Left lung (tissue), 14 donors: Measurements from ENCODE around the gene RC3H1. TPM values are rescaled to one million over a fixed set of nuclear protein-coding genes. Genes with fewer than 3 reads are reported as not detected.

Experiments used
- ATAC-seq: fragments of 200-7000 bp; cut with Tn5 transposase; one replicate; pipeline ENCODE4 v1.9.1; 2020; ENCODE audit warnings: moderate library complexity
- DNase-seq, 4 donors: peaks; one replicate each; pipeline ENCODE4 v3.0.0-alpha.2; 2013 to 2020
- H3K27ac ChIP-seq, 2 donors: fragments of 200-600 bp; sonication (generic) in 1 of 2; one replicate each; pipeline versions ENCODE4 v1.5.0 to v1.8.0; 2020 to 2021
- H3K27me3 ChIP-seq, 2 donors: fragments of 200-600 bp; sonication (generic) in 1 of 2; one replicate each; pipeline versions ENCODE4 v1.5.0 to v1.8.0; 2020 to 2021
- H3K36me3 ChIP-seq, 2 donors: fragments of 200-600 bp; sonication (generic) in 1 of 2; one replicate each; pipeline versions ENCODE4 v1.5.0 to v1.8.0; 2020 to 2021
- H3K4me1 ChIP-seq, 2 donors: fragments of 200-600 bp; one replicate each; pipeline ENCODE4 v1.8.0; 2021
- H3K4me3 ChIP-seq, 2 donors: fragments of 200-600 bp; sonication (generic) in 1 of 2; one replicate each; pipeline versions ENCODE4 v1.5.0 to v1.8.0; 2020 to 2021; ENCODE audit warnings: mild to moderate bottlenecking in 1 of 2
- H3K9me3 ChIP-seq, 2 donors: fragments of 200-600 bp; sonication (generic) in 1 of 2; one replicate each; pipeline versions ENCODE4 v1.5.0 to v1.8.0; 2020 to 2021
- intact Hi-C, 2 donors: fragments of 100-400 bp; cut with DNase I; formaldehyde crosslinking; loops; one replicate each; pipeline versions ENCODE4 v1.11.2 to v1.14.2; 2022
- long read RNA-seq, 12 donors: library from polyadenylated mRNA in 2 of 12; unstranded in 2 of 12; transcript quantifications; one replicate each; pipeline ENCODE4 v2.0.0 and lab custom pipeline, GENCODE V29; 2019 to 2026
- polyA plus RNA-seq, 6 donors: library from polyadenylated mRNA; unstranded; fragments of 120-200 nt; gene quantifications; one replicate each; pipeline ENCODE4 v1.2.1, GENCODE V29; 2013; ENCODE audit not compliant: insufficient read length in 6 of 6
- total RNA-seq, 2 donors: library from RNA; stranded (reverse); fragmentation: NEBNext Ultra II Directional; extraction: Animal tissue kit (Norgen Biotek cat#: 25700); gene quantifications; one replicate each; pipeline ENCODE4 v1.2.1, GENCODE V29; 2021
- TF ChIP-seq, protein P1 (sequence below), 2 donors: fragments of 200-600 bp; sonication (generic) in 1 of 2; IDR thresholded peaks; one replicate each; pipeline versions ENCODE4 v1.5.0 to v1.8.0; 2021; ENCODE audit warnings: antibody characterized with exemption in 2 of 2
- donor health status: DM: no; HTN: yes; CAD: no.
- donor health status: DM: no; HTN: no; CAD: no.

Gene RC3H1, protein sequence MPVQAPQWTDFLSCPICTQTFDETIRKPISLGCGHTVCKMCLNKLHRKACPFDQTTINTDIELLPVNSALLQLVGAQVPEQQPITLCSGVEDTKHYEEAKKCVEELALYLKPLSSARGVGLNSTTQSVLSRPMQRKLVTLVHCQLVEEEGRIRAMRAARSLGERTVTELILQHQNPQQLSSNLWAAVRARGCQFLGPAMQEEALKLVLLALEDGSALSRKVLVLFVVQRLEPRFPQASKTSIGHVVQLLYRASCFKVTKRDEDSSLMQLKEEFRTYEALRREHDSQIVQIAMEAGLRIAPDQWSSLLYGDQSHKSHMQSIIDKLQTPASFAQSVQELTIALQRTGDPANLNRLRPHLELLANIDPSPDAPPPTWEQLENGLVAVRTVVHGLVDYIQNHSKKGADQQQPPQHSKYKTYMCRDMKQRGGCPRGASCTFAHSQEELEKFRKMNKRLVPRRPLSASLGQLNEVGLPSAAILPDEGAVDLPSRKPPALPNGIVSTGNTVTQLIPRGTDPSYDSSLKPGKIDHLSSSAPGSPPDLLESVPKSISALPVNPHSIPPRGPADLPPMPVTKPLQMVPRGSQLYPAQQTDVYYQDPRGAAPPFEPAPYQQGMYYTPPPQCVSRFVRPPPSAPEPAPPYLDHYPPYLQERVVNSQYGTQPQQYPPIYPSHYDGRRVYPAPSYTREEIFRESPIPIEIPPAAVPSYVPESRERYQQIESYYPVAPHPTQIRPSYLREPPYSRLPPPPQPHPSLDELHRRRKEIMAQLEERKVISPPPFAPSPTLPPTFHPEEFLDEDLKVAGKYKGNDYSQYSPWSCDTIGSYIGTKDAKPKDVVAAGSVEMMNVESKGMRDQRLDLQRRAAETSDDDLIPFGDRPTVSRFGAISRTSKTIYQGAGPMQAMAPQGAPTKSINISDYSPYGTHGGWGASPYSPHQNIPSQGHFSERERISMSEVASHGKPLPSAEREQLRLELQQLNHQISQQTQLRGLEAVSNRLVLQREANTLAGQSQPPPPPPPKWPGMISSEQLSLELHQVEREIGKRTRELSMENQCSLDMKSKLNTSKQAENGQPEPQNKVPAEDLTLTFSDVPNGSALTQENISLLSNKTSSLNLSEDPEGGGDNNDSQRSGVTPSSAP
- 10 to 100 TPM; 32.7 to 35.7 TPM for total RNA-seq
- 10 to 100 TPM; 13.3 to 15.4 (median 13.9) TPM for polyA plus RNA-seq
- long read RNA-seq, donor 1, result 0 reads
- long read RNA-seq, donor 2, partial matches to known transcripts, result 0 of 1 reads
- long read RNA-seq, donor 2, other reads (novel, unspliced or antisense), result 0 of 1 reads
- long read RNA-seq, donor 3, result 0 reads
- long read RNA-seq, donor 4, partial matches to known transcripts, result 1 of 1 reads
- long read RNA-seq, donor 4, other reads (novel, unspliced or antisense), result 0 of 1 reads
- long read RNA-seq, donor 5, partial matches to known transcripts, result 0 of 1 reads
- long read RNA-seq, donor 5, other reads (novel, unspliced or antisense), result 0 of 1 reads
- long read RNA-seq, donor 6, result 0 reads
- long read RNA-seq, donor 7, result 0 reads
- long read RNA-seq, donor 8, result 0 reads
- long read RNA-seq, donor 9, result 0 reads
- long read RNA-seq, donor 10, partial matches to known transcripts, result 1 of 3 reads
- long read RNA-seq, donor 10, other reads (novel, unspliced or antisense), result 2 of 3 reads
- long read RNA-seq, donor 11, result 0 reads
- long read RNA-seq, donor 12, partial matches to known transcripts, result 0 of 1 reads
- long read RNA-seq, donor 12, other reads (novel, unspliced or antisense), result 0 of 1 reads

DNA sequence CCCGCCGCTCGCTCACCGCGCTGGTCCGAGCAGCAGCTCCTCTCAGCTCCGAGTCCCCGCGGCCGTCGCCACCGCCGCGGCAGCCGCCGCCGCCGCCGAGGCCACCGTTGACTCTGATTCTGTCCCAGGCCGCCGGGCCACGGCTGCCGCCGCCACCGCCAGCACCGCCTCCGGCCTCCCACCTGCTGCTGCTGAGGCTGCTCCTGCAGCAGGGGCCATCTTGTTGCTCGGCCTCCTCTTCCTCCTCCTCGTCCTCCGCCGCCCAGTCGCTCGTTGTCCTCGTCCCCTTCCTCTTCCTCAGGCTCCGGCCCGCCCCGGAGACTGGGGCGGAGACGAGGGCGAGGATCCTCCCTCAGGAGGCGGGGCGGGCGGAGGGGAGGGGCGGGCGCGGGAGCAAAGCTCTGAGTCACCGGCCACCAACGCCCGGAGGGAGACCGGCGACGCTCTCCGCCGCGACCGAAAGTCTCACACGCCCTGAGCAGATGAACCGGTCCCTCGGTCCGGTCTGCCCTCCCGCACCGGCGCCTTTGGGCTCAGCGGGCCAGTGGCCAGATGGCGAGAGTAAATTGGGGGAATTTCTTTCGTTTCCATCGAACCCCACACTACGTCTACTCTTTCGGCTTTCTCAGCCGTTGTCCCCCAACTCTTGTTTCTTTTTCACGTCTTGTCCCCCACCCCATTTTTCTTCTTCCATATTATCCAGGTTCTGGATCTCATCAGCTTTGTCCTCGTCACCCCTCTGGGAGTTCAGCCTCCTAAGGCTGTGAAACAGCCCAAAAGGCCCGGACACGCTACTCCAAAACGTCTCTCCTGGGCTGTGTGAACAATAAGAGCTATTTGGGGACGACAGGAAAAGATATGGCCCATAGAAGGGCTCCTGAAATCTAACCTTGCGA is at the start of gene RC3H1:
Gene RC3H1, minus strand, starts transcription at position 278 of the 896 bp plus-strand sequence. CDS start 29,372 bp downstream, outside the sequence.
- H3K4me3 ChIP-seq, result peak within 1 kb of the TSS; percentile 69 to 92
- TF ChIP-seq, protein P1, sequence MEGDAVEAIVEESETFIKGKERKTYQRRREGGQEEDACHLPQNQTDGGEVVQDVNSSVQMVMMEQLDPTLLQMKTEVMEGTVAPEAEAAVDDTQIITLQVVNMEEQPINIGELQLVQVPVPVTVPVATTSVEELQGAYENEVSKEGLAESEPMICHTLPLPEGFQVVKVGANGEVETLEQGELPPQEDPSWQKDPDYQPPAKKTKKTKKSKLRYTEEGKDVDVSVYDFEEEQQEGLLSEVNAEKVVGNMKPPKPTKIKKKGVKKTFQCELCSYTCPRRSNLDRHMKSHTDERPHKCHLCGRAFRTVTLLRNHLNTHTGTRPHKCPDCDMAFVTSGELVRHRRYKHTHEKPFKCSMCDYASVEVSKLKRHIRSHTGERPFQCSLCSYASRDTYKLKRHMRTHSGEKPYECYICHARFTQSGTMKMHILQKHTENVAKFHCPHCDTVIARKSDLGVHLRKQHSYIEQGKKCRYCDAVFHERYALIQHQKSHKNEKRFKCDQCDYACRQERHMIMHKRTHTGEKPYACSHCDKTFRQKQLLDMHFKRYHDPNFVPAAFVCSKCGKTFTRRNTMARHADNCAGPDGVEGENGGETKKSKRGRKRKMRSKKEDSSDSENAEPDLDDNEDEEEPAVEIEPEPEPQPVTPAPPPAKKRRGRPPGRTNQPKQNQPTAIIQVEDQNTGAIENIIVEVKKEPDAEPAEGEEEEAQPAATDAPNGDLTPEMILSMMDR (IDR thresholded peaks at IDR 0.05), result no peak
- H3K4me1 ChIP-seq, result peaks cover 28 to 52% of the 10 kb centered on the region in 2 donors
- ATAC-seq, result peak; percentile 95
- no peaks in the 10 kb centered on the region for H3K27me3 ChIP-seq
- H3K36me3 ChIP-seq, result no peaks in the 10 kb centered on the region
- H3K9me3 ChIP-seq, result no peaks in the 10 kb centered on the region
- intact Hi-C loops, result no loop called here
- peak; percentile 90 to 99 (median 94) for DNase-seq
- peak within 1 kb of the TSS; percentile 90 to 95 for H3K27ac ChIP-seq

DNA sequence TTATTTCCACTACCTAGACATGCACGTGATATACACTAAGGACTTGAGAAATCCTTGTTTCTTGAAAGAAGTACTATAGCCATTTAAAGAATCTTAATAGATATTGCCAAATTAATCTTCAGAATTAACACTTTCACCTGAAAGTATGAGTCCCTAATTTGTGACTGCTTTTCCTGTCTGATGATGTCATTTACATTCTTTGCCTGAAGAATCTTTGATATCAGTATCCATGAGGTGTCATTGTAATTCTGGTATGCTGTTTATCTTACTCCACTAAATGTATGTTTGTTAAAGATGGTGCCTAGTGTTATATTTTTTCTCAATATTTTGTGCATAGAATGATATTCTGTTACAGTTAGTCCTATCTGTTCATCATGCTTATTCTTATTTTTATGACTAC is 48.5 kb upstream of the RC3H1 start:
- no peak for ATAC-seq
- H3K27me3 ChIP-seq, result no peaks in the 10 kb centered on the region
- DNase-seq, result no peak
- H3K36me3 ChIP-seq, result no peaks in the 10 kb centered on the region
- H3K9me3 ChIP-seq, result no peaks in the 10 kb centered on the region
- H3K4me1 ChIP-seq, result peaks cover 0 to 4% of the 10 kb centered on the region in 2 donors
- H3K4me3 ChIP-seq, result no peak overlapping the region
- TF ChIP-seq, protein P1 (IDR thresholded peaks at IDR 0.05), result no peak
- no peak overlapping the region for H3K27ac ChIP-seq
- intact Hi-C loops, result no loop called here

DNA sequence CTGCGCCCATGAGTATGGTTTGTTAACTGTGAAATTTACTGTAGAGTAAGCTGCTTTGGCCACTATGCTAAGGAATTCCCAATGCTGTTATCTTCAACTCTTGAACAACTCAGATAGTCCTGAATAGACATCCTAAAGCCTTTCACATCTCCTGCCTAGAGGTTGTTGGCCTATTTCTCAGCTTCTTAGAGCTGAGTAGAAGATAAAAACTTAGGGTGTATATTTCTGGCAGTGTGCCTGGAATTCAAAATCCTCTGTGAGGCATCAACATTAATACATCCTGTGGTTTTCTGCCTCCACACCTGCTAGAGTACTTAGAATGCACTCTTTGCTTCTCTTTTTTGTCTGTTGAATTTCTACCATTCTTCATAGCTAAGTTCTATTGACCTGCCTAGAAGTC is 45.8 kb upstream of the RC3H1 start:
- ATAC-seq, result no peak
- Histone ChIP-seq H3K27ac (no peak overlapping the region), H3K4me3 (no peak overlapping the region), H3K27me3 (no peaks in the 10 kb centered on the region), H3K9me3 (no peaks in the 10 kb centered on the region), H3K4me1 (no peaks in the 10 kb centered on the region), H3K36me3 (no peaks in the 10 kb centered on the region)
- intact Hi-C loops, result no loop called here
- DNase-seq, result no peak
- TF ChIP-seq, protein P1 (IDR thresholded peaks at IDR 0.05), result no peak

DNA sequence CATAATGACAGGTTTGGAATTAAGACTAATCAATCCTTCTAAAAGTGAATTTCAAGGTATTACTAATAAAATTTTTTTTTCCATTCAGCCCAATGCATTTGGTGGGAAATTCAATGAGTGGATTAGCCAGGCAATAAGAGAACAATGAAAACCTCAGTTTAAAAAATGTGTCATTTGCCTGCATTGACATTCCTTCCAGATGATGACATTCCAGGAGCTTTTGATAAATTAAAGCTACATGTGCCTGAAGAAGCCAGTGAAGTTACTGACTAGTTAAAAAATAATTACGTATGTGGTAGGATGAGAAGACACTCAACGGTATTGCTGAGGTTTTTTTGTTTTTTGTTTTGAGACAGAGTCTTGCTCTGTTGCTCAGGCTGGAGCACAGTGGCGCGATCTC is 37.9 kb upstream of the RC3H1 start:
- Histone ChIP-seq H3K36me3 (no peaks in the 10 kb centered on the region), H3K4me1 (no peaks in the 10 kb centered on the region), H3K27ac (no peak overlapping the region), H3K4me3 (no peak overlapping the region), H3K9me3 (no peaks in the 10 kb centered on the region), H3K27me3 (no peaks in the 10 kb centered on the region)
- no peak for ATAC-seq
- intact Hi-C loops, result no loop called here
- TF ChIP-seq, protein P1 (IDR thresholded peaks at IDR 0.05), result no peak
- DNase-seq, result no peak
